SK-N-SH (cell line): Measurements from ENCODE around the gene ARHGEF4. TPM values are rescaled to one million over a fixed set of nuclear protein-coding genes. Genes with fewer than 3 reads are reported as not detected.

Source experiments
- CTCF ChIA-PET: fragments of 300-600, 350-600 bp; formaldehyde crosslinking; extraction: SDS; loops from one replicate; lab custom pipeline; 2021; lab: Yijun Ruan, JAX
- POLR2A ChIA-PET: fragments of 350-600 bp; sonication (Branson Sonifier 250); formaldehyde crosslinking; extraction: SDS; loops from one replicate; lab custom pipeline; 2020; ENCODE audit warnings: antibody characterized with exemption, inconsistent platforms; lab: Yijun Ruan, JAX
- DNase-seq: peaks from one replicate; pipeline ENCODE4 v3.0.0; 2012
- H2AFZ ChIP-seq: fragments of 200-600 bp; sonication (generic); 2 replicates; pipeline ENCODE4 v1.8.1; 2016; ENCODE audit warnings: antibody characterized with exemption, mild to moderate bottlenecking, low read depth
- H3F3A ChIP-seq: fragments of 200-600 bp; sonication (generic); replicated peaks from 2 replicates; pipeline ENCODE3; 2016; ENCODE audit warnings: antibody characterized with exemption, mild to moderate bottlenecking; ENCODE audit not compliant: insufficient read depth
- H3K27ac ChIP-seq, 2 experiments: fragments of 200-500 bp in 1 of 2; fragments of 200-600 bp in 1 of 2; sonication (Bioruptor generic) in 1 of 2; sonication (generic), shearing (Covaris generic) in 1 of 2; 2 replicates each; pipeline versions ENCODE4 v1.5.1 to v1.6.1; 2014 to 2016; ENCODE audit warnings: low read depth in 2 of 2, inconsistent platforms in 1 of 2, low read length in 1 of 2, mild to moderate bottlenecking in 1 of 2, mixed read lengths in 1 of 2
- H3K27me3 ChIP-seq: fragments of 200-600 bp; sonication (generic), shearing (Covaris generic); 2 replicates; pipeline ENCODE4 v1.6.1; 2016; ENCODE audit warnings: mixed run types; ENCODE audit not compliant: insufficient read depth
- H3K36me3 ChIP-seq, 2 experiments: fragments of 200-500 bp in 1 of 2; fragments of 200-600 bp in 1 of 2; sonication (Bioruptor generic) in 1 of 2; sonication (generic) in 1 of 2; replicated peaks in 1 of 2; 2 replicates each; pipeline versions ENCODE3 to v1.5.1; 2014 to 2016; ENCODE audit warnings: low read length in 1 of 2, mild to moderate bottlenecking in 1 of 2; ENCODE audit not compliant: insufficient read depth in 2 of 2, control insufficient read depth in 1 of 2
- H3K4me1 ChIP-seq, 2 experiments: fragments of 200-500 bp in 1 of 2; fragments of 200-600 bp in 1 of 2; sonication (Bioruptor generic) in 1 of 2; sonication (generic), shearing (Covaris generic) in 1 of 2; 2 replicates each; pipeline versions ENCODE4 v1.5.1 to v1.6.1; 2014 to 2016; ENCODE audit warnings: low read depth in 1 of 2, low read length in 1 of 2, mixed run types in 1 of 2; ENCODE audit not compliant: insufficient read depth in 2 of 2, control insufficient read depth in 1 of 2
- H3K4me2 ChIP-seq: fragments of 200-600 bp; sonication (generic), shearing (Covaris generic); 2 replicates; pipeline ENCODE4 v1.6.1; 2017; ENCODE audit warnings: mixed run types
- H3K4me3 ChIP-seq, 2 experiments: fragments of 200-500 bp in 1 of 2; fragments of 200-600 bp in 1 of 2; sonication (Bioruptor generic) in 1 of 2; sonication (generic), shearing (Covaris generic) in 1 of 2; 2 replicates each; pipeline versions ENCODE4 v1.5.1 to v1.8.1; 2014 to 2016; ENCODE audit warnings: low read depth in 2 of 2, inconsistent platforms in 1 of 2, low read length in 1 of 2, mild to moderate bottlenecking in 1 of 2, mixed read lengths in 1 of 2, moderate library complexity in 1 of 2
- H3K79me2 ChIP-seq: fragments of 200-600 bp; sonication (generic); 2 replicates; pipeline ENCODE4 v1.8.1; 2017; ENCODE audit warnings: mild to moderate bottlenecking; ENCODE audit not compliant: insufficient read depth
- H3K9ac ChIP-seq: fragments of 200-600 bp; sonication (generic); 2 replicates; pipeline ENCODE4 v1.6.1; 2017; ENCODE audit warnings: mixed run types
- H3K9me2 ChIP-seq: fragments of 200-600 bp; sonication (generic); 2 replicates; pipeline ENCODE4 v1.6.1; 2017; ENCODE audit warnings: mixed run types
- H3K9me3 ChIP-seq: fragments of 200-600 bp; sonication (generic); 2 replicates; pipeline ENCODE4 v1.6.1; 2017; ENCODE audit warnings: mixed run types, mild to moderate bottlenecking, moderate library complexity
- H4K20me1 ChIP-seq: fragments of 200-600 bp; sonication (generic); 2 replicates; pipeline ENCODE4 v1.6.1; 2017; ENCODE audit warnings: mild to moderate bottlenecking, mixed run types; ENCODE audit not compliant: insufficient read depth
- ELF1 ChIP-seq: IDR thresholded peaks from 2 replicates; pipeline ENCODE4 v1.4.0; 2012
- EZH2phosphoT487 ChIP-seq: fragments of 200-600 bp; sonication (generic); IDR thresholded peaks from 2 replicates; pipeline ENCODE4 v1.6.1; 2017; ENCODE audit warnings: low read depth, mixed run types, mild to moderate bottlenecking, antibody characterized with exemption, moderate library complexity, borderline replicate concordance
- IRF3 ChIP-seq: fragments of 150-350 bp; IDR thresholded peaks from 2 replicates; pipeline ENCODE4 v1.6.1; 2016; ENCODE audit warnings: mild to moderate bottlenecking, low read depth, low read length
- MXI1 ChIP-seq: IDR thresholded peaks from 2 replicates; pipeline ENCODE4 v1.6.1; 2012; ENCODE audit warnings: mild to moderate bottlenecking, low read depth, low read length, improper control_type of control experiment
- NRF1 ChIP-seq: IDR thresholded peaks from 2 replicates; pipeline ENCODE4 v1.6.1; 2012; ENCODE audit warnings: low read depth, mild to moderate bottlenecking, low read length
- PBX3 ChIP-seq: IDR thresholded peaks from 2 replicates; pipeline ENCODE4; 2012
- POLR2AphosphoS5 ChIP-seq: IDR thresholded peaks from 2 replicates; pipeline ENCODE4 v1.6.1; 2012; ENCODE audit warnings: low read depth, low read length
- RXRA ChIP-seq: IDR thresholded peaks from 2 replicates; pipeline ENCODE4 v1.4.0; 2012; ENCODE audit warnings: low read depth, mild to moderate bottlenecking, borderline replicate concordance
- TAF1 ChIP-seq: IDR thresholded peaks from 2 replicates; pipeline ENCODE4 v1.6.1; 2012; ENCODE audit warnings: low read depth, mild to moderate bottlenecking, low read length, moderate library complexity, borderline replicate concordance
- TCF12 ChIP-seq: IDR thresholded peaks from 2 replicates; pipeline ENCODE4 v1.4.0; 2012
- TEAD4 ChIP-seq: IDR thresholded peaks from 2 replicates; pipeline ENCODE4 v1.4.0; 2012; ENCODE audit warnings: mild to moderate bottlenecking, borderline replicate concordance; ENCODE audit not compliant: insufficient read depth
- USF2 ChIP-seq: fragments of 150-350 bp; IDR thresholded peaks from 2 replicates; pipeline ENCODE4 v1.6.1; 2017; ENCODE audit warnings: antibody characterized with exemption, low read length, low read depth, borderline replicate concordance
- WGBS: methylation state at CpG from one replicate; pipeline ENCODE4 v1.1.6; 2017; ENCODE audit warnings: low lambda C conversion rate; 5-methylcytosine and 5-hydroxymethylcytosine counted together
- polyA plus RNA-seq, 3 experiments: library from polyadenylated mRNA; depleted of rRNA; stranded (reverse); fragments of >200 nt; gene quantifications; 2 replicates each; pipeline ENCODE4 v1.2.3, GENCODE V29; 2012

The ARHGEF4 gene
- polyA plus RNA-seq, 1 of the 3 experiments (the other 2 are of a cell fraction), result 2.3 TPM

- Histone ChIP-seq H3K79me2 (no peaks in the 10 kb centered on the region), H3K27me3 (no peaks in the 10 kb centered on the region; the same call in 1 of the 2 replicates), H3K9me2 (no peaks in the 10 kb centered on the region), H3K36me3 (no peaks in the 10 kb centered on the region), H3F3A (no peaks in the 10 kb centered on the region), H3K4me3 (no peak overlapping the region), H2AFZ (no peak overlapping the region), H3K4me1 (no peaks in the 10 kb centered on the region), H3K4me2 (no peak overlapping the region), H4K20me1 (no peaks in the 10 kb centered on the region), H3K9me3 (no peaks in the 10 kb centered on the region), H3K9ac (no peak overlapping the region), H3K27ac (no peak overlapping the region)
- TF ChIP-seq ELF1 (no peak), USF2 (no peak), POLR2AphosphoS5 (no peak), EZH2phosphoT487 (no peak), MXI1 (no peak), TCF12 (no peak), NRF1 (no peak), PBX3 (no peak), TAF1 (no peak)
- ChIA-PET POLR2A (no interaction called here), CTCF (interaction anchor here (1.0 to 2.8 kb wide), 3 partner anchors 10 to 40 kb away, joined by 3 to 19 read pairs (median 10); no protein-coding TSS in a partner anchor)
- DNase-seq, result no peak
- WGBS, result 66% methylated on average over 23 of the region's 28 CpGs
Measured at GRCh38 chr2:130837811-130838565, 1.3 kb downstream of the ARHGEF4 start.

GRCh38 chr2:130839011-130839780 lies 2.5 kb downstream of the ARHGEF4 start:
- DNase-seq, result no peak
- no peak for TF ChIP-seq RXRA
- TF ChIP-seq TEAD4, result no peak
- no peak for TF ChIP-seq IRF3
- Histone ChIP-seq H3K9ac (no peak overlapping the region), H3K9me3 (no peaks in the 10 kb centered on the region), H3K4me2 (no peak overlapping the region), H3K27me3 (no peaks in the 10 kb centered on the region; the same call in 1 of the 2 replicates), H2AFZ (no peak overlapping the region), H4K20me1 (no peaks in the 10 kb centered on the region), H3K4me3 (no peak overlapping the region), H3K79me2 (no peaks in the 10 kb centered on the region), H3F3A (no peaks in the 10 kb centered on the region), H3K36me3 (no peaks in the 10 kb centered on the region), H3K4me1 (no peaks in the 10 kb centered on the region), H3K9me2 (no peaks in the 10 kb centered on the region), H3K27ac (no peak overlapping the region)
- ChIA-PET CTCF (interaction anchor here (1.1 kb wide), 1 partner anchor 42 kb away, joined by 3 read pairs; no protein-coding TSS in a partner anchor), POLR2A (no interaction called here)
- WGBS, result 60% methylated on average over 8 of the region's 16 CpGs
